IMR-90 (cell line): ENCODE measurements around the gene PRXL2B. TPM values are rescaled to one million over a fixed set of nuclear protein-coding genes. Genes with fewer than 3 reads are reported as not detected.

Experiments used
- ATAC-seq: fragments of 200-7000 bp; cut with Tn5 transposase; 2 replicates; pipeline ENCODE4 v1.9.1; 2020; ENCODE audit warnings: low read depth, mild to moderate bottlenecking, moderate library complexity
- BruUV-seq: library from RNA; stranded (reverse); fragments of 400-500 nt; replicated peaks from 2 replicates; lab custom pipeline; 2021; lab: Mats Ljungman, UMichigan
- CTCF ChIA-PET: fragments of 300-600 bp; formaldehyde crosslinking; extraction: SDS; loops from one replicate; lab custom pipeline; 2021; ENCODE audit warnings: antibody characterized with exemption; lab: Yijun Ruan, JAX
- POLR2A ChIA-PET: fragments of 300-600 bp; sonication (Branson Sonifier 250); formaldehyde crosslinking; loops from one replicate; lab custom pipeline; 2022; ENCODE audit warnings: antibody characterized with exemption; ENCODE audit not compliant: unreplicated experiment; lab: Charles Lee
- DNase-seq: peaks from one replicate; pipeline ENCODE4 v3.0.0; 2013
- H2AFZ ChIP-seq: replicated peaks from 2 replicates; pipeline ENCODE3; 2013; ENCODE audit warnings: low read length, mild to moderate bottlenecking; ENCODE audit not compliant: poor library complexity
- H2AK5ac ChIP-seq: 2 replicates; pipeline ENCODE4 v1.6.1; 2013; ENCODE audit warnings: low read depth, low read length, inconsistent platforms
- H2AK9ac ChIP-seq: replicated peaks from 2 replicates; pipeline ENCODE3; 2013; ENCODE audit warnings: mild to moderate bottlenecking, low read depth, low read length, moderate library complexity; ENCODE audit not compliant: poor library complexity
- H2BK120ac ChIP-seq: 2 replicates; pipeline ENCODE4 v1.6.1; 2013; ENCODE audit warnings: low read depth, low read length, inconsistent platforms
- H2BK15ac ChIP-seq: 3 replicates; pipeline ENCODE4 v1.6.1; 2013; ENCODE audit warnings: low read depth, low read length, inconsistent platforms
- H2BK20ac ChIP-seq: 2 replicates; pipeline ENCODE4 v1.6.1; 2013; ENCODE audit warnings: low read depth, mild to moderate bottlenecking, inconsistent platforms, low read length, moderate library complexity
- H2BK5ac ChIP-seq: 2 replicates; pipeline ENCODE4 v1.6.1; 2013; ENCODE audit warnings: mild to moderate bottlenecking, low read depth, low read length, inconsistent platforms; ENCODE audit not compliant: poor library complexity, severe bottlenecking
- H3K14ac ChIP-seq: replicated peaks from 2 replicates; pipeline ENCODE4 v1.6.1; 2013; ENCODE audit warnings: low read depth, low read length, inconsistent platforms
- H3K18ac ChIP-seq: 2 replicates; pipeline ENCODE4 v1.6.1; 2013; ENCODE audit warnings: low read depth, low read length, control low read depth
- H3K23ac ChIP-seq: 2 replicates; pipeline ENCODE4 v1.6.1; 2013; ENCODE audit warnings: low read depth, low read length, inconsistent platforms
- H3K27ac ChIP-seq: 2 replicates; pipeline ENCODE4 v1.5.1; 2013; ENCODE audit warnings: mild to moderate bottlenecking, control low read depth, low read length; ENCODE audit not compliant: insufficient read depth
- H3K27me3 ChIP-seq: 2 replicates; pipeline ENCODE4 v1.6.1; 2013; ENCODE audit warnings: low read length; ENCODE audit not compliant: control insufficient read depth, insufficient read depth
- H3K36me3 ChIP-seq: 2 replicates; pipeline ENCODE4 v1.6.1; 2013; ENCODE audit warnings: low read length, mixed read lengths; ENCODE audit not compliant: control insufficient read depth, insufficient read depth
- H3K4ac ChIP-seq: 2 replicates; pipeline ENCODE4 v1.6.1; 2013; ENCODE audit warnings: low read depth, low read length, inconsistent platforms
- H3K4me1 ChIP-seq: 2 replicates; pipeline ENCODE4 v1.6.1; 2013; ENCODE audit warnings: low read length, mixed read lengths; ENCODE audit not compliant: control insufficient read depth, insufficient read depth
- H3K4me2 ChIP-seq: 2 replicates; pipeline ENCODE4 v1.6.1; 2013; ENCODE audit warnings: low read depth, mild to moderate bottlenecking, control low read depth, low read length, moderate library complexity
- H3K4me3 ChIP-seq: 2 replicates; pipeline ENCODE4 v1.5.1; 2013; ENCODE audit warnings: low read depth, mild to moderate bottlenecking, control low read depth, low read length, moderate library complexity; ENCODE audit not compliant: insufficient read depth
- H3K56ac ChIP-seq: 2 replicates; pipeline ENCODE4 v1.6.1; 2013; ENCODE audit warnings: low read length, inconsistent platforms; ENCODE audit not compliant: insufficient read depth; ENCODE audit errors: extremely low read depth
- H3K79me1 ChIP-seq, 2 experiments: 2 replicates each; pipeline ENCODE4 v1.6.1; 2013; ENCODE audit warnings: low read length in 2 of 2, inconsistent platforms in 1 of 2, low read depth in 1 of 2
- H3K9ac ChIP-seq: 2 replicates; pipeline ENCODE4 v1.6.1; 2013; ENCODE audit warnings: low read depth, low read length, control low read depth
- H3K9me1 ChIP-seq: 2 replicates; pipeline ENCODE4 v1.6.1; 2013; ENCODE audit warnings: low read length, inconsistent platforms; ENCODE audit not compliant: insufficient read depth
- H3K9me3 ChIP-seq: 2 replicates; pipeline ENCODE4 v1.6.1; 2013; ENCODE audit warnings: low read length; ENCODE audit not compliant: control insufficient read depth, insufficient read depth
- H4K20me1 ChIP-seq: 2 replicates; pipeline ENCODE4 v1.6.1; 2013; ENCODE audit warnings: low read length, inconsistent platforms; ENCODE audit not compliant: insufficient read depth
- H4K5ac ChIP-seq: 2 replicates; pipeline ENCODE4 v1.6.1; 2013; ENCODE audit warnings: mild to moderate bottlenecking, low read depth, low read length, control low read depth
- H4K8ac ChIP-seq, 2 experiments: 2 replicates each; pipeline ENCODE4 v1.6.1; 2013; ENCODE audit warnings: low read depth in 2 of 2, low read length in 2 of 2, control low read depth in 1 of 2, inconsistent platforms in 1 of 2
- H4K91ac ChIP-seq: 2 replicates; pipeline ENCODE4 v1.6.1; 2013; ENCODE audit warnings: low read depth, low read length, inconsistent platforms; ENCODE audit not compliant: insufficient read depth
- ELK1 ChIP-seq: fragments of 150-350 bp; IDR thresholded peaks from 2 replicates; pipeline ENCODE4 v1.6.1; 2016; ENCODE audit warnings: low read depth, mild to moderate bottlenecking, low read length, moderate library complexity, borderline replicate concordance
- MAZ ChIP-seq: IDR thresholded peaks from 2 replicates; pipeline ENCODE4 v1.6.1; 2012; ENCODE audit warnings: low read depth, mild to moderate bottlenecking, low read length, improper control_type of control experiment, moderate library complexity, borderline replicate concordance
- POLR2A ChIP-seq: IDR thresholded peaks from 2 replicates; pipeline ENCODE4 v1.6.1; 2012; ENCODE audit warnings: mild to moderate bottlenecking, low read depth, low read length
- RFX5 ChIP-seq: IDR thresholded peaks from 2 replicates; pipeline ENCODE4 v1.8.0; 2012; ENCODE audit warnings: low read depth, mild to moderate bottlenecking, low read length, moderate library complexity
- SMC3 ChIP-seq: fragments of 150-350 bp; IDR thresholded peaks from 2 replicates; pipeline ENCODE4 v1.6.1; 2016; ENCODE audit warnings: low read depth, mild to moderate bottlenecking, antibody characterized with exemption, low read length, moderate library complexity
- WGBS, 2 experiments: methylation state at CpG; one replicate each; pipeline versions ENCODE4 v1.1.5 to v1.1.7; 2013; ENCODE audit warnings: missing lambda C conversion rate in 2 of 2; ENCODE audit not compliant: insufficient read length in 1 of 2; ENCODE audit errors: extremely low coverage in 2 of 2; 5-methylcytosine and 5-hydroxymethylcytosine counted together
- dilution Hi-C: fragments of 300-500 bp; cut with HindIII; formaldehyde crosslinking; loops from one replicate; pipeline ENCODE4 v1.14.3; 2018; ENCODE audit warnings: low sequenced_read_pairs; ENCODE audit not compliant: unreplicated experiment
- in situ Hi-C: fragments of 300-500 bp; cut with MboI; formaldehyde crosslinking; loops from 3 replicates; pipeline ENCODE4 v1.14.3; 2019; ENCODE audit warnings: low sequenced_read_pairs, inconsistent platforms, mixed read lengths
- intact Hi-C: fragments of 100-400 bp; cut with micrococcal nuclease; formaldehyde crosslinking; loops from 2 replicates; pipeline ENCODE4 v1.10.0; 2022
- polyA plus RNA-seq, 3 experiments: library from polyadenylated mRNA; depleted of rRNA; stranded (reverse); fragments of >200 nt; gene quantifications; 2 replicates each; pipeline ENCODE4 v1.2.3, GENCODE V29; 2012; ENCODE audit warnings: low replicate concordance in 1 of 3
- total RNA-seq: library from RNA; depleted of rRNA; stranded (reverse); fragments of >200 nt; gene quantifications from 2 replicates; pipeline ENCODE4 v1.2.3, GENCODE V29; 2012
- TF ChIP-seq, protein P1 (sequence below): conservative IDR thresholded peaks from 2 replicates; pipeline ENCODE4 v1.5.1; 2012; ENCODE audit warnings: mild to moderate bottlenecking, low read depth, low read length, improper control_type of control experiment

PRXL2B gene
- total and polyA plus RNA-seq, 2 of the 4 experiments (the other 2 are of a cell fraction): 10.9 to 22.3 TPM

GRCh38 chr1:2546515-2547209, 39.9 kb upstream of the PRXL2B start:
- H2BK120ac ChIP-seq: 0 out of 2 replicates have a peak overlapping the region, but pooled peaks have one; percentile 23
- H3K9me3 ChIP-seq: no peaks in the 10 kb centered on the region
- peaks cover 0 to 10% of the 10 kb centered on the region in 2 experiments; a peak in 1 of 4 replicates for H3K79me1 ChIP-seq
- H4K91ac ChIP-seq: peak overlapping the region; percentile 35
- ChIA-PET POLR2A (no interaction called here), CTCF (interaction anchor here (0.7 kb wide), 1 partner anchor 117 kb away, joined by 3 read pairs; no protein-coding TSS in a partner anchor)
- peak; percentile 61 for DNase-seq
- peaks cover 10% of the 10 kb centered on the region for H3K4me1 ChIP-seq
- no peaks in the 10 kb centered on the region for H3K9me1 ChIP-seq
- H3K4ac ChIP-seq: peak overlapping the region; percentile 77
- in situ Hi-C loops: loop anchor here (25.0 kb wide), 1 partner anchor 359 kb away; the partner anchor contains the start of gene FAAP20
- peak overlapping the region; percentile 35 for H2BK5ac ChIP-seq
- H4K20me1 ChIP-seq: 0 out of 2 replicates have a peak, but pooled peaks cover 3% of the 10 kb centered on the region
- intact Hi-C loops: loop anchor here (1.0 to 5.0 kb wide), 2 partner anchors 87 to 114 kb away; no protein-coding TSS in a partner anchor
- peak overlapping the region; percentile 83 for H3K4me2 ChIP-seq
- H3K27ac ChIP-seq: no peak overlapping the region; the same call in 1 of the 2 replicates
- H3K56ac ChIP-seq: no peak overlapping the region
- no peak overlapping the region for H2BK15ac ChIP-seq
- peak overlapping the region in 1 of 2 experiments; percentile 60; a peak in 1 of 4 replicates for H4K8ac ChIP-seq
- H3K27me3 ChIP-seq: no peaks in the 10 kb centered on the region
- ATAC-seq: peak; percentile 74
- H3K23ac ChIP-seq: peak overlapping the region; percentile 73; the same call in 1 of the 2 replicates
- H2AK9ac ChIP-seq: peak overlapping the region; percentile 98
- 1% methylated on average over 19 of the region's 52 CpGs; no CpG with 5 or more reads in 1 of the 2 experiments for WGBS, 2 experiments
- no TSS peak for BruUV-seq
- no peaks in the 10 kb centered on the region for H3K36me3 ChIP-seq
- TF ChIP-seq MAZ (peak; percentile 77; the same call in 1 of the 2 replicates), POLR2A (no peak), ELK1 (no peak), RFX5 (no peak), SMC3 (no peak)
- TF ChIP-seq, protein P1, sequence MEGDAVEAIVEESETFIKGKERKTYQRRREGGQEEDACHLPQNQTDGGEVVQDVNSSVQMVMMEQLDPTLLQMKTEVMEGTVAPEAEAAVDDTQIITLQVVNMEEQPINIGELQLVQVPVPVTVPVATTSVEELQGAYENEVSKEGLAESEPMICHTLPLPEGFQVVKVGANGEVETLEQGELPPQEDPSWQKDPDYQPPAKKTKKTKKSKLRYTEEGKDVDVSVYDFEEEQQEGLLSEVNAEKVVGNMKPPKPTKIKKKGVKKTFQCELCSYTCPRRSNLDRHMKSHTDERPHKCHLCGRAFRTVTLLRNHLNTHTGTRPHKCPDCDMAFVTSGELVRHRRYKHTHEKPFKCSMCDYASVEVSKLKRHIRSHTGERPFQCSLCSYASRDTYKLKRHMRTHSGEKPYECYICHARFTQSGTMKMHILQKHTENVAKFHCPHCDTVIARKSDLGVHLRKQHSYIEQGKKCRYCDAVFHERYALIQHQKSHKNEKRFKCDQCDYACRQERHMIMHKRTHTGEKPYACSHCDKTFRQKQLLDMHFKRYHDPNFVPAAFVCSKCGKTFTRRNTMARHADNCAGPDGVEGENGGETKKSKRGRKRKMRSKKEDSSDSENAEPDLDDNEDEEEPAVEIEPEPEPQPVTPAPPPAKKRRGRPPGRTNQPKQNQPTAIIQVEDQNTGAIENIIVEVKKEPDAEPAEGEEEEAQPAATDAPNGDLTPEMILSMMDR: 0 out of 2 replicates have a peak, but pooled peaks have one; percentile 3
- H2AFZ ChIP-seq: peak overlapping the region; percentile 91
- peak overlapping the region; percentile 40 for H3K4me3 ChIP-seq
- H3K9ac ChIP-seq: no peak overlapping the region; the same call in 1 of the 2 replicates
- H3K18ac ChIP-seq: no peak overlapping the region
- H2AK5ac ChIP-seq: peak overlapping the region; percentile 75
- dilution Hi-C loops: no loop called here
- no peak overlapping the region for H4K5ac ChIP-seq
- peak overlapping the region; percentile 94 for H3K14ac ChIP-seq
- no peak overlapping the region for H2BK20ac ChIP-seq
